Loucy (cell line): Measurements from ENCODE around the gene ALG3.

ENCODE experiments used
- H2AFZ ChIP-seq: fragments of 200-600 bp; sonication (generic); 2 replicates; pipeline ENCODE4 v1.6.0; 2016; ENCODE audit warnings: antibody characterized with exemption, mild to moderate bottlenecking, low read length, moderate library complexity
- H3F3A ChIP-seq: fragments of 200-600 bp; 2 replicates; pipeline ENCODE4 v1.6.0; 2016; ENCODE audit warnings: antibody characterized with exemption, low read depth, mild to moderate bottlenecking
- H3K27me3 ChIP-seq: fragments of 200-600 bp; sonication (generic); 2 replicates; pipeline ENCODE4 v1.6.1; 2014; ENCODE audit warnings: low read length, mild to moderate bottlenecking; ENCODE audit not compliant: insufficient read depth, poor library complexity, severe bottlenecking
- H3K36me3 ChIP-seq: fragments of 200-600 bp; sonication (generic); 2 replicates; pipeline ENCODE4 v1.6.1; 2016; ENCODE audit warnings: low read length; ENCODE audit not compliant: insufficient read depth
- H3K4me1 ChIP-seq: fragments of 200-600 bp; sonication (generic); 2 replicates; pipeline ENCODE4 v1.5.1; 2014; ENCODE audit warnings: low read length, mild to moderate bottlenecking; ENCODE audit not compliant: insufficient read depth, poor library complexity, severe bottlenecking
- H3K4me2 ChIP-seq: fragments of 200-600 bp; sonication (generic); 2 replicates; pipeline ENCODE4 v1.6.0; 2014; ENCODE audit warnings: antibody characterized with exemption, low read length, low read depth, mild to moderate bottlenecking; ENCODE audit not compliant: poor library complexity, severe bottlenecking
- H3K4me3 ChIP-seq: fragments of 200-600 bp; sonication (generic); 2 replicates; pipeline ENCODE4 v1.5.1; 2014; ENCODE audit warnings: low read length, mild to moderate bottlenecking, mixed read lengths; ENCODE audit not compliant: poor library complexity, severe bottlenecking
- H3K79me2 ChIP-seq: fragments of 200-600 bp; sonication (generic); 2 replicates; pipeline ENCODE4 v1.6.1; 2014; ENCODE audit warnings: low read length; ENCODE audit not compliant: insufficient read depth
- H3K9ac ChIP-seq: fragments of 200-600 bp; sonication (generic); 2 replicates; pipeline ENCODE4 v1.6.0; 2014; ENCODE audit warnings: mild to moderate bottlenecking, low read depth, low read length, moderate library complexity; ENCODE audit not compliant: poor library complexity, severe bottlenecking
- H3K9me2 ChIP-seq: fragments of 200-600 bp; sonication (generic); replicated peaks from 2 replicates; pipeline ENCODE4 v1.6.1; 2016; ENCODE audit warnings: low read depth, low read length, mixed read lengths
- H3K9me3 ChIP-seq: fragments of 200-600 bp; sonication (generic); 2 replicates; pipeline ENCODE4 v1.6.1; 2014; ENCODE audit warnings: mild to moderate bottlenecking, antibody characterized with exemption, low read length, low read depth; ENCODE audit not compliant: insufficient read depth
- H4K20me1 ChIP-seq: fragments of 200-600 bp; sonication (generic); 2 replicates; pipeline ENCODE4 v1.6.0; 2014; ENCODE audit warnings: antibody characterized with exemption, low read length, mild to moderate bottlenecking; ENCODE audit not compliant: insufficient read depth, poor library complexity, severe bottlenecking
- CTCF ChIP-seq: fragments of 200-600 bp; sonication (generic); conservative IDR thresholded peaks from 2 replicates; pipeline ENCODE4 v1.5.1; 2014; ENCODE audit warnings: mild to moderate bottlenecking, antibody characterized with exemption, low read length
- EZH2phosphoT487 ChIP-seq: fragments of 200-600 bp; IDR thresholded peaks from 2 replicates; pipeline ENCODE4 v1.6.1; 2018; ENCODE audit warnings: antibody characterized with exemption, mild to moderate bottlenecking, moderate library complexity, borderline replicate concordance

The ALG3 gene

DNA sequence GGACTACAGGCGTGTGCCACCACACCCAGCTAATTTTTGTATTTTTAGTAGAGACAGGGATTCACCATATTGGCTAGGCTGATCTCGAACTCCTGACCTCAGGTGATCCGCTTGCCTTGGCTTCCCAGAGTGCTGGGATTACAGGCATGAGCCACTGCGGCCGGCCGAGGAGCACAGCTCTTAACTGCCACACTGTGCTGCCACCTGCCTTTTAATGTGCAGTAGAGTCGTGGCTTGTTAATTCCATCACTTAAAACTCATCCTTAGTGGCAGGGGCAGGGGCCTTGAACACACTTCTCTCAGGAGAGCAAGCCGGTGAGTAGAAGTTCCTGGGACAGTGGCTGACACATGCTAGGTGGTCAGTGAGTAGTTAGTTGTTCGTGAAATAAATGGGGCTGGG, 50.3 kb downstream of the ALG3 start:
- no peak overlapping the region for H3K4me3 ChIP-seq
- H3K9ac ChIP-seq = no peak overlapping the region
- no peak overlapping the region for H3K4me2 ChIP-seq
- TF ChIP-seq CTCF (no peak), EZH2phosphoT487 (no peak)
- H3F3A ChIP-seq = no peaks in the 10 kb centered on the region
- no peaks in the 10 kb centered on the region for H4K20me1 ChIP-seq
- H3K9me2 ChIP-seq = no peaks in the 10 kb centered on the region
- H3K27me3 ChIP-seq = no peaks in the 10 kb centered on the region
- peaks cover 16% of the 10 kb centered on the region; the same call in 1 of the 2 replicates for H3K36me3 ChIP-seq
- H3K9me3 ChIP-seq = no peaks in the 10 kb centered on the region
- H2AFZ ChIP-seq = no peak overlapping the region
- no peaks in the 10 kb centered on the region for H3K79me2 ChIP-seq
- no peaks in the 10 kb centered on the region for H3K4me1 ChIP-seq

GRCh38 chr3:184196536-184196935, 52.2 kb downstream of the ALG3 start:
- Histone ChIP-seq H3K27me3 (no peaks in the 10 kb centered on the region), H3K9me2 (no peaks in the 10 kb centered on the region), H3F3A (no peaks in the 10 kb centered on the region), H3K4me3 (no peak overlapping the region), H3K36me3 (peaks cover 34% of the 10 kb centered on the region; the same call in 1 of the 2 replicates), H2AFZ (no peak overlapping the region), H3K79me2 (no peaks in the 10 kb centered on the region), H3K4me2 (no peak overlapping the region), H3K4me1 (no peaks in the 10 kb centered on the region), H3K9me3 (no peaks in the 10 kb centered on the region), H3K9ac (no peak overlapping the region), H4K20me1 (no peaks in the 10 kb centered on the region)
- TF ChIP-seq EZH2phosphoT487 (no peak), CTCF (no peak)

- Histone ChIP-seq H3K9ac (no peak overlapping the region), H3K9me2 (no peaks in the 10 kb centered on the region), H3K27me3 (no peaks in the 10 kb centered on the region), H3K4me3 (no peak overlapping the region), H3K4me1 (no peaks in the 10 kb centered on the region), H3K36me3 (peaks cover 58% of the 10 kb centered on the region; the same call in 1 of the 2 replicates), H2AFZ (no peak overlapping the region), H3K9me3 (no peaks in the 10 kb centered on the region), H3K79me2 (peaks cover 19% of the 10 kb centered on the region; the same call in 1 of the 2 replicates), H3K4me2 (no peak overlapping the region), H4K20me1 (no peaks in the 10 kb centered on the region), H3F3A (no peaks in the 10 kb centered on the region)
- no peak for TF ChIP-seq CTCF
- no peak for TF ChIP-seq EZH2phosphoT487
These were observed 54.7 kb downstream of the ALG3 start for GRCh38 chr3:184193991-184194539.
